ENCODE results near the gene CTNNA3.

The CTNNA3 gene

DNA sequence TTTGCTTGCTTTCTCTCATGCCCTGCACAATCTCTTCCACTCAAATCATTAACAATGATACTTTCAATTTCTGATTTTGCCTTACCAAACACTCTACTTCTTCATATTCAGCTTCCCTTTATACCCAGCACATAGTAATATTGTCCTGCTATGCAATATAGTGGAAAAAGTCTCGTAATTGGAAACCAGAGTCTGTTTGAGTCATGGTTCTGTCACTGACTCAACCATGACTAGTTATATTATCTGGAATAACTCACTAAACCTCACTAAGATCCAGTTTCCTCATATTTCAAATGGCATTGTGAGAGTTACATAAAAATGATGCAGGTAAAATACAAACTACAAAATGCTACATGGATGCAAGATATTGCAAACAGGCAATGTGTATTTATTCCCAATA lies 868.6 kb downstream of the CTNNA3 start:
- H3K9me3 ChIP-seq (ENCODE audit: control insufficient read depth, insufficient read depth, low read length): no peaks in the 10 kb centered on the region
- H3K9ac ChIP-seq (ENCODE audit: low read depth, low read length): no peak overlapping the region
- no peaks in the 10 kb centered on the region for H3K36me3 ChIP-seq (ENCODE audit: insufficient read depth, low read length)
- H3K4me1 ChIP-seq (ENCODE audit: insufficient read depth, low read length): peaks cover 6% of the 10 kb centered on the region; the same call in 1 of the 2 replicates

DNA sequence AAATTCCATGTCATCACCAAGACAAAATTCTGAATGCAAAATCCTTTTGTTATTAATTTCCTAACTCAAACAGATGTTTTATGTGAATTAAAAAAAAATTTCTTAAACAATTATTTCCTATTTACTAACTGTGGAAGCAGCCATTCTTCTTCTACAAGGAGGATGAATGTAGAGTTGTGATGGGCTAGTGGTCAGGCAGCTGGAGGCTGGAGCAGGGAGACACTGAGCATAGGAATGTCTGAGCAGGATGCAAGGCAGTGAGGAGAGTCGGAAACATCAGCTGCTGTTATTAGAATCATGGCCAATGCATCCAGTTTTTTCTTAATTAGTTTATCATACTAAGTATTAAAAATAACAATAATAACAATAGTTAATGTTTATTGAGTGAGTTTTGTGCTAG lies 872.7 kb downstream of the CTNNA3 start:
- H3K9ac ChIP-seq (ENCODE audit: low read depth, low read length): no peak overlapping the region
- H3K4me1 ChIP-seq (ENCODE audit: insufficient read depth, low read length): peaks cover 6% of the 10 kb centered on the region; the same call in 1 of the 2 replicates
- H3K36me3 ChIP-seq (ENCODE audit: insufficient read depth, low read length): no peaks in the 10 kb centered on the region
- no peaks in the 10 kb centered on the region for H3K9me3 ChIP-seq (ENCODE audit: control insufficient read depth, insufficient read depth, low read length)

DNA sequence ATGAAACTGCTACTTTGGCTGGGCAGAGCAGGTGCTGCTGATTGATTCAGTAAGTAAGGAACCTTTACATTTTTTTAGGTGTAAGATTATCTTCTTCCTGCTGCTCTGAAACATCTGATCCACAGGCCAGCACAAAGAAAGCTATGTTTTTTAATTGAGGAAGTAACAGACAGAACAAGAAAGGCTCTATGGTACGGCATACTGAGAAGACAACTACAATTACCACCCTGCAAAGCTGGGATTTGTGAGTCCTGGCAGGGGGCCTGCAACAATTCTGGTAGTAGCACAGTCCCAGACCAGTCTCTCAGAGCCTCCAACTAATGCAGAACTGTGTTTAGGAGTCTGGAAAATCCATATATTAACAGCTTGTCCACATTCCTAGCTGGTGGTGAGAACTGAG lies 873.2 kb downstream of the CTNNA3 start:
- Histone ChIP-seq H3K4me1 (ENCODE audit: insufficient read depth, low read length) (peaks cover 6% of the 10 kb centered on the region; the same call in 1 of the 2 replicates), H3K9me3 (ENCODE audit: control insufficient read depth, insufficient read depth, low read length) (no peaks in the 10 kb centered on the region), H3K9ac (ENCODE audit: low read depth, low read length) (no peak overlapping the region), H3K36me3 (ENCODE audit: insufficient read depth, low read length) (no peaks in the 10 kb centered on the region)

DNA sequence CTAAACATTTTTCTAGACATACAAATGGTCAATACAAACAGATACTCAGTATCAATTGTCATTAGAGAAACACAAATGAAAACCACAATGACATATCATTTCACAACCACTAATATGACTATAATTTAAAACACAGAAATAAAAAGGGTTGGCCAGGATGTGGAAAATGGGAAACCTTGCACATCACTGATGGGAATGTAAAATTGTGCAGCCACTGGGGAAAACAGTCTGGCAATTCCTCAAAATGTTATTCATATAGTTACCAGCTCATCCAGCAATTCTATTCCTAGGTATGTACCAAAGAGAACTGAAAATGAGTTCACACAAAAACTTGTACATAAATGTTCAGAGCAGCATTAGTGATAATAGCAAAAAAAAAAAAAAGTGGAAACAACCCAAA lies 876.3 kb downstream of the CTNNA3 start:
- H3K4me1 ChIP-seq (ENCODE audit: insufficient read depth, low read length): peaks cover 6% of the 10 kb centered on the region; the same call in 1 of the 2 replicates
- no peaks in the 10 kb centered on the region for H3K36me3 ChIP-seq (ENCODE audit: insufficient read depth, low read length)
- no peaks in the 10 kb centered on the region for H3K9me3 ChIP-seq (ENCODE audit: control insufficient read depth, insufficient read depth, low read length)
- no peak overlapping the region for H3K9ac ChIP-seq (ENCODE audit: low read depth, low read length)

DNA sequence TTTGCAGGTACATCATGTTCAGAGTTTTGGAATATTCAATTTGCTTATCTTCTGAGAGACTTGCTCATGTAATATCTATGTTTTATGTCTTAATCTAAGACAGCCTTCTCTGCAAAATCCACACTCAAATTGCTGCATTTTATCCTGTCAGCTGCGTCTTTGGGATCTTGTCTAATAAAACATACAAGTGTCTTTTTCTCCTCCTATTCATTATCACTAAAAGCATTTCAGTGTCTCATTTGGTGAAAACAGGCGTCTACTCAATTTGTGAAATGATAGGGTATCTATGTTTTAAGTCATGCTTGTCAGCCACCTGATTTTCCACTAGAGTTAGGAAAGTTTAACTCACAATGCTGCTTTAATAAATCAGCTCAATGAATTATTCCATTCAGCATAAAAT lies 882.9 kb downstream of the CTNNA3 start:
- Histone ChIP-seq H3K9ac (ENCODE audit: low read depth, low read length) (no peak overlapping the region), H3K9me3 (ENCODE audit: control insufficient read depth, insufficient read depth, low read length) (no peaks in the 10 kb centered on the region), H3K4me1 (ENCODE audit: insufficient read depth, low read length) (no peaks in the 10 kb centered on the region), H3K36me3 (ENCODE audit: insufficient read depth, low read length) (no peaks in the 10 kb centered on the region)

DNA sequence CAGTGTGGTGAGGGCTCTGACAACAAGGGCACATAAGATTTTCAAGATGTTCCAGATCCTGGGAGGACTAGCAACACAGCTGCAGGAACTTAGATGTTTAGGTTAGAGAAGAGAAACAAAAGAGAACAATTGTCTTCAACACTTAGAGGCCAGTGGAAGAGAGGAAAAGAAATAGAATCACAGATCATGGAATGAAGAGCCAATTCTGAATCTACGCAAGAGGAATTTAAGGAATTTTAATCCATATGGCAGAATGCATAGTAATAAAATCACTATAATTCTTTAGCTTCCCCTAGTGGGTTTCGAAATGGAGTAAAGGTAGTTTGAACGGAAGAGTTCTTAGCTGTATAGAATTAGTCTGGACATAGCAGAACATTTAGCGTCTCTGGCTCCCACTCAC lies 884.8 kb downstream of the CTNNA3 start:
- Histone ChIP-seq H3K36me3 (ENCODE audit: insufficient read depth, low read length) (no peaks in the 10 kb centered on the region), H3K9ac (ENCODE audit: low read depth, low read length) (no peak overlapping the region), H3K4me1 (ENCODE audit: insufficient read depth, low read length) (no peaks in the 10 kb centered on the region), H3K9me3 (ENCODE audit: control insufficient read depth, insufficient read depth, low read length) (no peaks in the 10 kb centered on the region)

DNA sequence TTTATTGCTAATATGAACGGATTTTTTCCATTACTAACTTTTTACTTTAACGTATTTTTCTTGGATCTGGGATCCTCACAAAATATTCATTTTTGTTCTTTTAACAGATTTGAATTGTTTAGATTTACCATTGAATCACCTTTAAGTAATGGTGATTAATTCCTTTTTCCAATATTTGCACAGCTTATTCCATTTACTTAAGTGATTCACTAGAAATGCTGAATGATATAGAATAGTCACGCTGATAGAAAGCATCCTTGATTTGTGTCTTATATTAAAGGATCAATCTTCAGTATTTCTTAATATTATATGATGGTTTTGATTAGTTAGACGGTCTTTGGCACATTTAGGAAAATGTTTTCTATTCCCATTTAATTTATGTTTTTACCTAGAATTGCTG lies 886.6 kb downstream of the CTNNA3 start:
- Histone ChIP-seq H3K9me3 (ENCODE audit: control insufficient read depth, insufficient read depth, low read length) (no peaks in the 10 kb centered on the region), H3K4me1 (ENCODE audit: insufficient read depth, low read length) (no peaks in the 10 kb centered on the region), H3K36me3 (ENCODE audit: insufficient read depth, low read length) (no peaks in the 10 kb centered on the region), H3K9ac (ENCODE audit: low read depth, low read length) (no peak overlapping the region)

DNA sequence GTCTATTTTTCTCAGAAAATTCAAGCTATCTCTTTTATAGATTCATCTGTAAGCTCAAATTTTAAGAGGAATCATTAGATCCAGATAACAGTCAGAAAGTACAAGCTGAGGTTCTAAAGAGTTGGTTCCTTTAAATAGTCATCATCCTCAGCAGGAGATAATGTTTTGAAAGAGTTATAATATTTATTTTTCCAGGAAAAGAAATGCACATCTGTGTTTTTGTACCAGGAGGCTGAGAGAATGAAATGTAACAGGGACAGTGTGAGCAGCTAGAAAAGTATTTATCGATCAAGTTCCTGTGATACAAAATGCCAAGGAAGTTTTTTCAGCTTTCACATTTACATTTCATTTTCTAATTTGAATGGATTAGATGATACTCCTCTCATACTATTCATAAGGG lies 890.4 kb downstream of the CTNNA3 start:
- H3K36me3 ChIP-seq (ENCODE audit: insufficient read depth, low read length): no peaks in the 10 kb centered on the region
- H3K9me3 ChIP-seq (ENCODE audit: control insufficient read depth, insufficient read depth, low read length): no peaks in the 10 kb centered on the region
- H3K4me1 ChIP-seq (ENCODE audit: insufficient read depth, low read length): no peaks in the 10 kb centered on the region
- no peak overlapping the region for H3K9ac ChIP-seq (ENCODE audit: low read depth, low read length)

DNA sequence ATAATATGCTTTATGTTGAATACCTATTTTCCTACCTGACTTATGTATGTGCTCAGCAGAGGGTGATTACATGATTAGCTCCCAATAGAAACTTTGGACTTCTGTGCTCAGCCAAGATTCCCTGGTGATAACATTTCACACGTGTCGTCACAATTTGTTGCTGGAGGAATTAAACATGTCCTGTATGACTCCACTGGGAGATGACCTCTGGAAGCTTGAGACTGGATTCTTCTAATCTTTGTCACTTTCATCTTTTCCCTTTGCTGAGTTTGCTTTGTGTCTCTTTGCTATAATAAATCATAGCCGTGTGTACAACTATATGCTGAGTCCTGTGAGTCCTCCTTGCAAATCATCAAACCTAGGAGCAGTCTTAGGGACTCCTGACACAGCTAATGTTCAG lies 891.0 kb downstream of the CTNNA3 start:
- Histone ChIP-seq H3K4me1 (ENCODE audit: insufficient read depth, low read length) (no peaks in the 10 kb centered on the region), H3K9ac (ENCODE audit: low read depth, low read length) (no peak overlapping the region), H3K36me3 (ENCODE audit: insufficient read depth, low read length) (no peaks in the 10 kb centered on the region), H3K9me3 (ENCODE audit: control insufficient read depth, insufficient read depth, low read length) (no peaks in the 10 kb centered on the region)

DNA sequence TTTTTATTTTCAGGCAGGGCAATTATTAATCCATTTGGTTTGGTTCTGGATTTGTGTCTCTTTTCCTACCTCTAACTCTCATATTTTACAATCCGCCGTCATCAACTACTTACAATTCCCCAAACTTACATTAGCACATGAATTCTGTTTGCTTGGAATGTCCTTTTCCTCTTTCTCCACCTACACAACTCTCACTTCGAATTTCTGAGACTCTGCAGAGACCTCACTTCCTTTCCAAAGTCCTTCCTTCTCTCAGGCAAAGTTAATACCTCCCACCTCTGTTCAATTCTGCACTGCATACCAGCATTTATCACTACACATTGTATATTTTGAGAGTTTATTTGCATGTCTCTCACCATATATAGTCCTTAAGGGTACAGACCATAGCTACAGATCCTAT lies 892.8 kb downstream of the CTNNA3 start:
- Histone ChIP-seq H3K9me3 (ENCODE audit: control insufficient read depth, insufficient read depth, low read length) (no peaks in the 10 kb centered on the region), H3K36me3 (ENCODE audit: insufficient read depth, low read length) (no peaks in the 10 kb centered on the region), H3K4me1 (ENCODE audit: insufficient read depth, low read length) (no peaks in the 10 kb centered on the region), H3K9ac (ENCODE audit: low read depth, low read length) (no peak overlapping the region)

DNA sequence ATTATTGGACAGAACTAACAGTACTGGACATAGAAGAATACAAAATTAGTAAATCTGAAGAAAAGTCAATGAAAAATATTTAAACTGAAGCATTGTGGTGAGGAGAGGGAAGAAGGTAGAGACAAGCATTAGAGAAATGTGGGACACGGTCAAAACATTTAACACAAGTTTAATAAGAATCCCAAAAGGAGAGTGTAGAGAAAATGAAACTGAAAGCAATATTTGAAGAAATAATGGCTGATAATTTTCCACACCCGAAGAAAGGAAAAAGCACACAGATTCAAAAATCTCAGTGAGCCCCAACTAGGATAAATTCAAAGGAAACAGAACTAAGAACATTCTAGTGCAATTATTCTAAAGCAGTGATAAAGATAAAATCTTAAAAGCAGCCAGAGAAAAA lies 896.5 kb downstream of the CTNNA3 start:
- Histone ChIP-seq H3K4me1 (ENCODE audit: insufficient read depth, low read length) (no peaks in the 10 kb centered on the region), H3K9me3 (ENCODE audit: control insufficient read depth, insufficient read depth, low read length) (no peaks in the 10 kb centered on the region), H3K9ac (ENCODE audit: low read depth, low read length) (no peak overlapping the region), H3K36me3 (ENCODE audit: insufficient read depth, low read length) (no peaks in the 10 kb centered on the region)

DNA sequence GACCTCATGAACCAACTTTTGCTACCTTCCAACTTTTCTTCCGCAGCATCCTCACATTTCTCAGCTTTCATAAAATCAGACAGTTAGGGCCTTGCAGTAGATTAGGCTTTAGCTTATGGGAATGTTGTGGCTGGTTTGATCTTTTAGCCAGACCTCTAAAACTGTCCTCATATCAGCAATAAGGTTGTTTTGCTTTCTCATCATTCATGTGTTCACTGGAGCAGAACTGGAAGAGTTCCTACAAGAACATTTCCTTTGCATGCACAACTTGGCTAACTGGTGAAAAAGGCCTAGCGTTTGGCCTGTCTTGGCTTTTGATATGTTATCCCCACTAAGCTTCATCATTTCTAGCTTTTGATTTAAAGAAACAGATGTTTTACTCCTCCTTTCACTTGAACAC lies 900.1 kb downstream of the CTNNA3 start:
- no peaks in the 10 kb centered on the region for H3K4me1 ChIP-seq (ENCODE audit: insufficient read depth, low read length)
- no peaks in the 10 kb centered on the region for H3K36me3 ChIP-seq (ENCODE audit: insufficient read depth, low read length)
- H3K9ac ChIP-seq (ENCODE audit: low read depth, low read length): no peak overlapping the region
- no peaks in the 10 kb centered on the region for H3K9me3 ChIP-seq (ENCODE audit: control insufficient read depth, insufficient read depth, low read length)

DNA sequence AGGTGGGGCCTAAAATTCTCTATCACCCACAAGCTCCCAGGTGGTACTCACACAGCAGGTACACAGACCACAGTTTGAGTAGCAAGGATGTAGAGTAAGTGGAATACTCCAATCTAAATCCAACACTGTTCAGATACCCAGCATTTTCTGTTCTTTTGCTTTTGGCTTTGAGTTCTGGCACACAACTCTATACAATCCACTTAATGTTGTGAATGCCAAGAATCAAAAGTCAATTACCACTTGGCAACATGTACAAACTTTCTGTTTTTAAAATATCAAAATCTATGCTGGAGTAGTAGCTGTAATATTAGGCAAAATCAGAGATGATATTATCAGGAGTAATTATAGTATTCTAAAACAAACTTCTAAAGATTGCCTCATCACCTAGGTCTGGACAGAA lies 903.6 kb downstream of the CTNNA3 start:
- Histone ChIP-seq H3K9ac (ENCODE audit: low read depth, low read length) (no peak overlapping the region), H3K36me3 (ENCODE audit: insufficient read depth, low read length) (no peaks in the 10 kb centered on the region), H3K9me3 (ENCODE audit: control insufficient read depth, insufficient read depth, low read length) (no peaks in the 10 kb centered on the region), H3K4me1 (ENCODE audit: insufficient read depth, low read length) (no peaks in the 10 kb centered on the region)

DNA sequence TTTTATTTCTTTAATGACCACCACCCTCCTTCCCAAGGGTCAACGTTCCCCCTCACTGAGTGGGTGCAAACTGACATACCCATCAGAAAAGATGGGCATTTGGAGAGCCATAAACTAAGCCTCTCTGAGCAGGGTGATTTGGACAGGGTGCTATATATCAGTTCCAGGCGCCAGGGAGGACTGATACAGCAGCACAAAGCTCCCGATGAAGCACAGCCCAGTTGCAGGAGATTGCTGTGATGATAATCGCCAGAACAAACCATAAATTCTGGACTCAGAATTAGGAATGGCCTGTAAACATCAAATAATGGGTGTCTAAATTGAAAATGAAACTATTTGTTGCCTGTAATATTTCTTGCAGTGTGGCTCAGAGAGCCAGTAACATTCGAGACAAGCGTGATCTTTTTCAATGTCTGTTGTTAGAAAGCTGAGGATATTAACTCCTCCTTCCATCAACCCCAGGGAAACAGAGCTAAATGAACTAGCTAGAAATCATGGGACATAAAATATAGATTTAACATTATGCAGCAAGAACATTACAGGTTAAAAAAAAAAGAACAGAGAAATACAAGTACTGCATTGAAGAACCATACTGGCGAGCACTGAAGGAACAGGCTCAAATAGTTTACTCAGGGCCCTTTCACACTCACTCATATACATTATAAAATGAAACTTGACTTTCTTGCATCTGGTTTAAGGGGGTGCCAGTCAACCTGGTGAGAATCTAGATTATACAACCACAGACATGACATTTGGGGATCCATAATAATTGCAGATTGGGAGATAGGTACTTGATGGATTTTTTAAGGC lies 907.6 kb downstream of the CTNNA3 start:
- Histone ChIP-seq H3K9ac (ENCODE audit: low read depth, low read length) (no peak overlapping the region), H3K9me3 (ENCODE audit: control insufficient read depth, insufficient read depth, low read length) (no peaks in the 10 kb centered on the region), H3K36me3 (ENCODE audit: insufficient read depth, low read length) (no peaks in the 10 kb centered on the region), H3K4me1 (ENCODE audit: insufficient read depth, low read length) (no peaks in the 10 kb centered on the region)

DNA sequence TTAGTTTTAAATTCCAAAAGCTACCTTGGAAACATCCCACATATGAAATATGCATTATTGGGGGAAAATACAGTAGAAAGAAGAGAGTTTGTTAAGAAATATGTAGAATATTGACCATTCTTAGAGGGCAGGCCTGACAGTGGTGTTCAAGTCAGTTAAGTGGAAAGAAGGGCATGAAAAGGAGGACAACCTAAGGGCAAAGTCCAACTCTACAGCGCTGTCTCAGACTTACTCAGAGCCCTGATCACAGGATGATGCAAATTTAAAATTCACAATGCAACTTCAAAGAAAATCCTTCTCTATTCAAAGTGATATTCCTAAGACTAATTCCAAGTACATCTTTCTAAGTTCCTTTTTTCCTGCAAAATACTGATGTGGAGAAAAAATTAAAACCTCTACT lies 909.3 kb downstream of the CTNNA3 start:
- H3K36me3 ChIP-seq (ENCODE audit: insufficient read depth, low read length): no peaks in the 10 kb centered on the region
- H3K9ac ChIP-seq (ENCODE audit: low read depth, low read length): no peak overlapping the region
- H3K9me3 ChIP-seq (ENCODE audit: control insufficient read depth, insufficient read depth, low read length): no peaks in the 10 kb centered on the region
- H3K4me1 ChIP-seq (ENCODE audit: insufficient read depth, low read length): peaks cover 3% of the 10 kb centered on the region; the same call in 1 of the 2 replicates

Measured in ES-I3 (cell line).